Measurements from ENCODE around the gene CYB561.

The CYB561 gene

GRCh38 chr17:63445954-63446752 lies at the start of gene CYB561:
Gene CYB561 (minus strand): TSS chr17:63446306. CDS start chr17:63437547, 8,759 bp downstream.
- peak; percentile 65 for DNase-seq

- DNase-seq: no peak
These were observed 49.4 kb upstream of the CYB561 start for GRCh38 chr17:63495491-63495890.

GRCh38 chr17:63494300-63494928 lies 48.3 kb upstream of the CYB561 start:
- DNase-seq: no peak

- DNase-seq: no peak
These were observed 47.3 kb upstream of the CYB561 start for GRCh38 chr17:63493411-63493810.

- DNase-seq: no peak
These were observed 46.8 kb upstream of the CYB561 start for GRCh38 chr17:63492940-63493339.

GRCh38 chr17:63491977-63492618 lies 46.0 kb upstream of the CYB561 start:
- no peak for DNase-seq

GRCh38 chr17:63491413-63491812 lies 45.3 kb upstream of the CYB561 start:
- no peak for DNase-seq

- no peak for DNase-seq
These were observed 44.8 kb upstream of the CYB561 start for GRCh38 chr17:63490858-63491400.

- DNase-seq: no peak
These were observed 44.2 kb upstream of the CYB561 start for GRCh38 chr17:63490329-63490728.

GRCh38 chr17:63489291-63489690 lies 43.2 kb upstream of the CYB561 start:
- DNase-seq: no peak

- no peak for DNase-seq
These were observed 42.7 kb upstream of the CYB561 start for GRCh38 chr17:63488851-63489250.

- no peak for DNase-seq
These were observed 40.9 kb upstream of the CYB561 start for GRCh38 chr17:63487014-63487339.

- DNase-seq: no peak
These were observed 40.4 kb upstream of the CYB561 start for GRCh38 chr17:63486317-63487013.

- DNase-seq: no peak
These were observed 37.8 kb upstream of the CYB561 start for GRCh38 chr17:63483655-63484575.

GRCh38 chr17:63483038-63483437 lies 36.9 kb upstream of the CYB561 start:
- DNase-seq: no peak

GRCh38 chr17:63482509-63482908 lies 36.4 kb upstream of the CYB561 start:
- DNase-seq: no peak

GRCh38 chr17:63481488-63481870 lies 35.4 kb upstream of the CYB561 start:
- DNase-seq: no peak

- DNase-seq: peak; percentile 93
These were observed 34.9 kb upstream of the CYB561 start for GRCh38 chr17:63480826-63481487.

- DNase-seq: no peak
These were observed 34.2 kb upstream of the CYB561 start for GRCh38 chr17:63480192-63480784.

GRCh38 chr17:63479495-63480184 lies 33.5 kb upstream of the CYB561 start:
- DNase-seq: no peak
